HG03575 (cell line): ENCODE results near the gene LEPROT.
"Not testable (repeated sequence)": the region's sequence is repeated elsewhere in the genome, so short reads cannot be mapped to it uniquely, and the experiment has no call there.

Source experiments
- ATAC-seq: cut with Tn5 transposase; IDR thresholded peaks from one replicate; pipeline ENCODE4 v1.9.1; 2021; ENCODE audit not compliant: unreplicated experiment, insufficient number of reproducible peaks, low FRiP score; ENCODE audit errors: extremely low read depth

LEPROT gene

DNA sequence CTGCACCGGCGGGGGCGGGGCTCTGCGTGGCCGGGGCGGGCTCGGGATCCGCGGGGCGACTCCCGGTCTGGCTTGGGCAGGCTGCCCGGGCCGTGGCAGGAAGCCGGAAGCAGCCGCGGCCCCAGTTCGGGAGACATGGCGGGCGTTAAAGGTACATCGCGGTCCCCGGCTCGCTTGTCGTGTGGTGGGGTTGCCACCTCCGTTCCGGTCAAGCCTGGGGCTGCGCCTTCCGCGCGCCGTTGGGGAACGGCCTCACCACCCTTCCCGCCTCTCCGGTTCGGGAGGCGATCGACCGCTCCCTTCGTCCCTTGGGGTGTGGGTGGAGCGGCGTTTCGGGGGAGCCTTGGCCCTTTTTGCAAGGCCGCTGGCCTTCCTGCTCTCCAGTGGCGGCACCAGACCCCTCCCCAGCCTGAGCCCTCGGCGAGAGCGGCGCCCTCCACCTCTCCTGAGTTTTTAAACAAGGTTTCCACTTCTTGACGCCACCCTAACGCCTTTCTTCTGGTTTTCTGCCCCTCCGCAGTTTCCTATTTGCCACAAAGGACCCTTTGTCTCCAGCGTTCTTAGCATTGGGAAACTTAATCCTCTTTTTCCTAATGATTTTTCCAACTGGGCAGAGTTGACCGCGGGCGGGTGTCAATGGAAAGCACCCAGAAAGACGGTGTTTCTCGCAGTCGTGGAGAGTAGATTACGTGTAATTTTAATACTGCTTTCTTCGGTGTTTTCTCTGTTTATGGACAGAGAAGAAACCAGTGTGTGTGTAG, at the start of gene LEPROT, which contains the start of gene LEPR:
Gene LEPROT, plus strand, starts transcription at position 79 of the 761 bp plus-strand sequence. Its CDS starts 57 bp downstream, at position 136.
Gene LEPR, plus strand, starts transcription at position 79 of the 761 bp plus-strand sequence. CDS start 144,898 bp downstream, outside the sequence.
- peak; percentile 12 for ATAC-seq

GRCh38 chr1:65371544-65371943, 48.9 kb upstream of the LEPROT start:
- ATAC-seq: no peak

GRCh38 chr1:65372557-65372956, 47.9 kb upstream of the LEPROT start:
- ATAC-seq: no peak

DNA sequence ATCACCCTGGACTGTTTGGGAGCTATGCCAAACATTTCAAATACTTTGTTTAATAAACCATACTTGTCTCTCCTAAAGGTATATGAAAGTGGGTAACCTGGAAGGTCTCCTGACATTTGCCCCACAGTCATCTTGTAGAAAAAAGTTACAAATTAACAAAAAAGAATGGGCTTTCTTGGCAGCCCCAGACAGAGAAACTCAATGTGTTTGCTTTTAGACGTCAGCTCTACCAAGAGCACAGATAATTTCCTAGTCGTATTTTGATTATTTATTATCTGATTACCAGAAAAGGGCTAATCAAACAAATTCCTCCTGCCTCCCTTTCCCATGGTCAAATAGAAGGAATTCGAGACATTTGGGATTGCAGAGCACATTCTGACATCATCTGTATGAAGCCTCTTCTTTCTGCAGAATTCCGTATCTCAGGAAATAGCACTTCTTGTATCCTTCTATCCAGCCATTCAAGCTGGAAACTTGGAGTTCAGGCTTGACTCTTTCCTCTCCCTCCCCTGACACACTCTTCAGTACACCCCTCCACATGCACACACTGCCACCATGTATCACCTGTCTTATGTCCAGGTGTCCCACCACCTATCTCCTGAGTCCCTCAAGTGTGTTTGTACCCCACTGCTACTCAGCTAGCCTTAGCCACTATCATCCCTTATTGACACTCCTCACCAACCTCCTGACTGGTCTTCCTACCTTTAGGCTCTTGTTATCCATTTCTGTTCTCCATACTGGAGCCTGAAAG, 42.8 kb upstream of the LEPROT start:
- ATAC-seq: no peak

DNA sequence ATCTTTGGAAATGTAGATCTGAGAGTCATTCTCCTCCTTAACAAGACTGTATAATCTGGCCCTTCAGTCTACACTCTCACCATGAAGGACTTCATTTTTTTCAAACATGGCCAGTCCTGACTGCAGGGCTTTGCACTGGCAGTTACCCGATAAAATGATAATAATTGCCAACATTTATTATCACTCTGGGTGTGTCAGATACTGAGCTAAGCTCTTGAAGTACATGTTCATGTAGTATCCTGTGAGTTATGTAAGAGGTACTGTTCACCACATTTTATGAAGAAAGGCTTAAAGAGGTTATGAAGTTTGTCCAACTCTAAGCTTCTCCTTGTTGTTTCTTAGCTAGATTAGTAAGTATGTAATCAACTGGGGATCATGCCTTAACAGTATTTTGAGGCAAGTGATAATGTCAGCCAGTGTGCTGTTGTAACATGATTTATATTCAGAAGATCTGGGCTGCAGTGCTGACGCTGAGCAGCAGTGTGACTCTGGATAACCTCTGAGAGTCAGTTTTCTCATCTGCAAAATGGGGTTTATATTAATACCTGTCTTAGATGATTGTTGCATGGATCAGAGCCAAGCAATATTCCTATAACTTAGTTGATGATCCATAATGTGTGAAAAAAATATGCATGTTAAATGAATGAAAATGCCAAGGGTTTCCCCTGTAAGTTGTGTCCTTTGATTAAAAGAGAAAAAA, 42.1 kb upstream of the LEPROT start:
- no peak for ATAC-seq

GRCh38 chr1:65384426-65384825, 36.0 kb upstream of the LEPROT start:
- ATAC-seq: not testable (repeated sequence)

DNA sequence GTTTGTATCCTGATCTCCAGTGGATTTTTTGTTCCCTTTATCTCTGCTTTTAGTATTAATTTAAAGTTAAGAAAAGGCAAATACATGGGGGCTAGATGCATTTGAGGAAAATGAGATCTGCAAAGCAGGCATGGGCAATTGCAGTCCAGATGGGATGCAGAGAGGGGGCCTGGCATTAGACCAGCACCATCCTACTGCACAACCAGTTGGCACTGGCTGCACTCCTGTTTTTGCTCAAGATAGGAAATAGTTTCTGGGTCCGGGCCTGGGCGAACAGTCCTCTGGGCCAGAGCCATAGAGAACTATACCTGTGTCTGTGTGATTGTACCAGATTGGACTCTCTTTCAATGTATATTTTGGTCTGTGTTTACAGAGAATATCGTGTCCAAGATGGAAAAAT, 34.0 kb upstream of the LEPROT start:
- ATAC-seq: no peak

GRCh38 chr1:65387821-65388220, 32.6 kb upstream of the LEPROT start:
- ATAC-seq: no peak

DNA sequence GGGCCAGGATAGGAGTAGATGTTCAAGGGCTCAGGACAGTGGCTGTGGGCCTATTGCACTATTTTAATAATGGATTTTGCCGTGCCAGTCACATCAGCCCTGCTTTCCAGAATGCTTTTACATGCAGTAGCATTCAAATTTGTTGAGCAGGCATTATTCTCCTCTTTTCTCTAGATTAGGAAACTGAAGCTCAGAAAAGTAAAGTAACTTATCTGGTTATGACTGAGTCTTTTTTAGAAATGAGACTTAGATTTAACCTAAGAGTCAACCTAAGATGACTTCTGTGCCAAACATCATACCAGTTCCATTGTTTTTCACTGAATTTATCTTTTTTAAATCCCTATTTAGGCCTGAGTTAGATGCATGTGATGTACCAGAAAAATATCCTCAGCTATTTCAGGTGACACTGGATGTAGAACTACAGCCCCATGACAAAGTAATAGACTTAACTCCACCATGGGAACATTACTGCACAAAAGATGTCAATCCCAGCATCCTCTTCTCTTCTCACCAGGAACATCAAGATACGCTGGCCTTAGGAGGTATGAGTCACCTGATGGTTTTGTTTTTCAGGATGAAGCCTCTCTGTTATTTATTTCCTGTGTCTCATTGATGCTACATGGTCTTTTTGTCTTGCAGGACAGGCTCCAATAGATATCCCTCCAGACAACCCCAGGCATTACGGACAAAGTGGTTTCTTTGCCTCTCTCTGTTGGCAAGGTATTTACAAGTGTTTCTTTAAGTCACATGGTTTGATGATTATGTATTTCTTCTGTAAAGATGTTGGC, 31.4 kb upstream of the LEPROT start:
- no peak for ATAC-seq

GRCh38 chr1:65392497-65392896, 28.0 kb upstream of the LEPROT start:
- ATAC-seq: no peak

GRCh38 chr1:65393347-65393746, 27.1 kb upstream of the LEPROT start:
- no peak for ATAC-seq

- ATAC-seq: no peak
Observed at GRCh38 chr1:65393928-65394327, 26.5 kb upstream of the LEPROT start.

DNA sequence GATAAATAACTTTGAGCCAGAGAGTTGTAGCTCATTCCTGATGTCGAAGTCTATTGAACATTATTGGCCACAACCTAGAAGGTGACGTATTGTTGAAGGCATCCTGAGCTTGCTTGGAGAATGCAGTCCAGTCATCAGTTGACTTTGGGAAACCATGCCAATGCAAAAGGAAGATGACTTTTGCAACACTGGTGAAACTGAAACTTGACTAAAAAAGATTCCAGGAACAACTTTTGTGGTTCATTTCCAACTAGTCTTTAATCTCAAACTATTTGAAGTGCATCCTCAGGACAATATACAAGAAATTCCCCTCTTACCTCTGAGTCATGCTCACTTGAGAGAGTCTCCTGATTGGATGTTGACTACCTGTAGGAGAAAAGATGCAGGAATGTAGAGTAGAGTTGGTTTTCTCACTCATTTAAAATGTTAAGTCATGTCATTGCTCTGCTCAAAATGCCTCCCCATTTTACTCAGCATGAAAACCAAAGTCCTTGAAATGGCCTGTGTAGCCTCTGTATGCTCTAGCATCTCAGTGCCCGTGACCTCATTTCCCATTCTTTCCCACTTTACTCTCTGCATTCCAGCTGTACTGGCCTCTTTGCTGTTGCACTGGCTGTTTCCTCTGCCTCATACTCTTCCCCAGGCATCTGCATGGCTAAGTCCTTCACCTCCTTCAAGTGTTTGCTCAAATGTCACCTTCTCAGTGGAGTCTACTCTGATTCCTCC, 24.4 kb upstream of the LEPROT start:
- no peak for ATAC-seq

GRCh38 chr1:65398083-65398482, 22.4 kb upstream of the LEPROT start:
- no peak for ATAC-seq

GRCh38 chr1:65399003-65399402, 21.5 kb upstream of the LEPROT start:
- no peak for ATAC-seq

GRCh38 chr1:65401612-65402011, 18.9 kb upstream of the LEPROT start:
- no peak for ATAC-seq

DNA sequence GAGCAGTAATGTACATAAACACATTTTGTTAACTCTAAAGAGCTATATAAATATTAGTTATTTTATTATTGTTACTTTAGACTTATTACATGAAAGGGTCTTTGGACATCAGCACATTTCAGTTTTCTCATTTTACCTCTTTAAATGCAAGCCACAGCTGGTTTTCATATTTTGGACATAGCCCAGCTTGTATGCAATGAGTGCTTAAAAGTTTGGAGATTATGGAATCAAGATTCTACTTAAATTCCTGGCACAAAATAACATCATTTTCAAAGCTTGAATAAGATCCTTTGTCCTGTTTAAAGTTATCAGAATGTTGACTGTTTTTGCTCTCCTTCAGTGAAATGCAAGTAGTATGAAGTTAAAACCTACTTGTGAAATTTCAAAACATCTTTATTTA, 15.5 kb upstream of the LEPROT start:
- ATAC-seq: no peak

DNA sequence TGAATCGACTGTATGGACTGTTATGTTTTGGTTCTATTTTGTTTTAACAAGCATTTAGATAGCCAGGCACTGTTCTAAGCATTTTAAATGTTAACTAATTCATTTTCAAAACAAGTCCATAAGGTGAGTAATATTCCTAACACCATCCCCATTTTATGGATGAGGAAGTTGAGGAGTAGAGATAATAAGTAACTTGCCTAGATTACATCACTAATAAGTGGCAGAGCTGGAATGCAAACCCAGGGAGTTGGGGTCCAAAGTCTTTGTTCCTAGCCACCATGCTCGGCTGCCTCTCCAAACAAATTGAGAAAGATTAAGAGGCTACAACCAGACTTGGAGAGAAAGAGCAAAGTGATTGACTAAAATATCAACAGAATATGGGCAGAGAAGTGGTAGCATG, 12.6 kb upstream of the LEPROT start:
- ATAC-seq: no peak
